ENCODE data around the gene TICAM2. TPM values are rescaled to one million over a fixed set of nuclear protein-coding genes. Genes with fewer than 3 reads are reported as not detected.

TICAM2 gene
- total and polyA plus RNA-seq, 9 of the 15 experiments (the other 6 are each of a cell fraction or from before 2014, with no cell fraction given): 0.15 to 1.8 (median 0.98) TPM

DNA sequence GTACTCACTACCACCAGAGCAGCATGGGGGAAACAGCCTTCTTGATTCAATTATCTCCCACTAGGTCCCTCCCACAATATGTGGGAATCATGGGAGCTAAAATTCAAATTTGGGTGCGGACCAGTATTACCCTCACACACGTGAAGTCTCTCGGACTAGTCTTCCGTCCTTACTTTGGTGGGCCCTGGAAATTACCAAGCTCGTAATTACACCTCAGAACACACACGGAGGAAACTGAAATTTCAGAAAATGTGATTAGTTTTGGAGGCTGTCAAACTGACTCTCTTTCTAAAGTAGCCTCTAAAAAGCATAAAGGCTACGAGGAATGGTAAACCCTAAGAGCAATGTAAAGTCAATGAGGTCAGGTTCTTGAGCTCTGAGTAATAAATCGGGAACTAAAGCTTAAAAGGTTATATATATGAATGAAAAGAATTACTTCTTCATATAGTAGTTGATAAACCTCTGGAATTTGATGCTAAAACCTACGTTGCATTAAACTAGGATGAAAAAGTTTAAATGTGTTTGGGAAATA is 56.9 kb downstream of the TICAM2 start (continued):
- TF ChIP-seq, protein P1, sequence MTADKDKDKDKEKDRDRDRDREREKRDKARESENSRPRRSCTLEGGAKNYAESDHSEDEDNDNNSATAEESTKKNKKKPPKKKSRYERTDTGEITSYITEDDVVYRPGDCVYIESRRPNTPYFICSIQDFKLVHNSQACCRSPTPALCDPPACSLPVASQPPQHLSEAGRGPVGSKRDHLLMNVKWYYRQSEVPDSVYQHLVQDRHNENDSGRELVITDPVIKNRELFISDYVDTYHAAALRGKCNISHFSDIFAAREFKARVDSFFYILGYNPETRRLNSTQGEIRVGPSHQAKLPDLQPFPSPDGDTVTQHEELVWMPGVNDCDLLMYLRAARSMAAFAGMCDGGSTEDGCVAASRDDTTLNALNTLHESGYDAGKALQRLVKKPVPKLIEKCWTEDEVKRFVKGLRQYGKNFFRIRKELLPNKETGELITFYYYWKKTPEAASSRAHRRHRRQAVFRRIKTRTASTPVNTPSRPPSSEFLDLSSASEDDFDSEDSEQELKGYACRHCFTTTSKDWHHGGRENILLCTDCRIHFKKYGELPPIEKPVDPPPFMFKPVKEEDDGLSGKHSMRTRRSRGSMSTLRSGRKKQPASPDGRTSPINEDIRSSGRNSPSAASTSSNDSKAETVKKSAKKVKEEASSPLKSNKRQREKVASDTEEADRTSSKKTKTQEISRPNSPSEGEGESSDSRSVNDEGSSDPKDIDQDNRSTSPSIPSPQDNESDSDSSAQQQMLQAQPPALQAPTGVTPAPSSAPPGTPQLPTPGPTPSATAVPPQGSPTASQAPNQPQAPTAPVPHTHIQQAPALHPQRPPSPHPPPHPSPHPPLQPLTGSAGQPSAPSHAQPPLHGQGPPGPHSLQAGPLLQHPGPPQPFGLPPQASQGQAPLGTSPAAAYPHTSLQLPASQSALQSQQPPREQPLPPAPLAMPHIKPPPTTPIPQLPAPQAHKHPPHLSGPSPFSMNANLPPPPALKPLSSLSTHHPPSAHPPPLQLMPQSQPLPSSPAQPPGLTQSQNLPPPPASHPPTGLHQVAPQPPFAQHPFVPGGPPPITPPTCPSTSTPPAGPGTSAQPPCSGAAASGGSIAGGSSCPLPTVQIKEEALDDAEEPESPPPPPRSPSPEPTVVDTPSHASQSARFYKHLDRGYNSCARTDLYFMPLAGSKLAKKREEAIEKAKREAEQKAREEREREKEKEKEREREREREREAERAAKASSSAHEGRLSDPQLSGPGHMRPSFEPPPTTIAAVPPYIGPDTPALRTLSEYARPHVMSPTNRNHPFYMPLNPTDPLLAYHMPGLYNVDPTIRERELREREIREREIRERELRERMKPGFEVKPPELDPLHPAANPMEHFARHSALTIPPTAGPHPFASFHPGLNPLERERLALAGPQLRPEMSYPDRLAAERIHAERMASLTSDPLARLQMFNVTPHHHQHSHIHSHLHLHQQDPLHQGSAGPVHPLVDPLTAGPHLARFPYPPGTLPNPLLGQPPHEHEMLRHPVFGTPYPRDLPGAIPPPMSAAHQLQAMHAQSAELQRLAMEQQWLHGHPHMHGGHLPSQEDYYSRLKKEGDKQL (CRISPR knock-in tag; IDR thresholded peaks at IDR 0.05; ENCODE audit: borderline replicate concordance): no peak
- TF ChIP-seq TRIM24 (IDR thresholded peaks at IDR 0.05): 0 out of 4 replicates have a peak, but pooled peaks of 1 of the 2 experiments have one; percentile 2
- TF ChIP-seq MYBL2 (IDR thresholded peaks at IDR 0.05; ENCODE audit: low read depth): 0 out of 2 replicates have a peak, but pooled peaks have one; percentile 31
- TF ChIP-seq MYBL2 (CRISPR knock-in tag; IDR thresholded peaks at IDR 0.05; ENCODE audit: borderline replicate concordance): no peak
- TF ChIP-seq NR1H2 (CRISPR knock-in tag; IDR thresholded peaks at IDR 0.05): no peak
- TF ChIP-seq SMAD2 (IDR thresholded peaks at IDR 0.05; ENCODE audit: low read depth, low read length): no peak
- no peak for TF ChIP-seq CREBBP (IDR thresholded peaks at IDR 0.05; ENCODE audit: low read depth, low read length)
- TF ChIP-seq TCFL5 (CRISPR knock-in tag; conservative IDR thresholded peaks at IDR 0.05): no peak
- no peak for TF ChIP-seq VEZF1 (CRISPR knock-in tag; IDR thresholded peaks at IDR 0.05)
